H9 (cell line): ENCODE measurements around the gene FLACC1. TPM values are rescaled to one million over a fixed set of nuclear protein-coding genes. Genes with fewer than 3 reads are reported as not detected.

Experiments
- DNase-seq: peaks from one replicate; pipeline ENCODE4 v3.0.0-alpha.2; 2017
- H2AFZ ChIP-seq: one replicate; pipeline ENCODE4 v1.6.1; 2013; ENCODE audit warnings: mild to moderate bottlenecking, low read length, control low read depth, moderate library complexity
- H2AK5ac ChIP-seq: 2 replicates; pipeline ENCODE4 v1.6.1; 2013; ENCODE audit warnings: low read length, control low read depth, mixed read lengths; ENCODE audit not compliant: insufficient read length
- H2BK120ac ChIP-seq: one replicate; pipeline ENCODE4 v1.6.1; 2013; ENCODE audit warnings: low read depth, mild to moderate bottlenecking, low read length, control low read depth, inconsistent platforms; ENCODE audit not compliant: poor library complexity, severe bottlenecking
- H2BK12ac ChIP-seq: 2 replicates; pipeline ENCODE4 v1.6.1; 2013; ENCODE audit warnings: low read length, control low read depth, mixed read lengths, low read depth; ENCODE audit not compliant: insufficient read length
- H2BK15ac ChIP-seq: 2 replicates; pipeline ENCODE4 v1.6.1; 2013; ENCODE audit warnings: low read depth, low read length, control low read depth
- H2BK20ac ChIP-seq: one replicate; pipeline ENCODE4 v1.6.1; 2013; ENCODE audit warnings: low read depth, mild to moderate bottlenecking, low read length, control low read depth, inconsistent platforms; ENCODE audit not compliant: poor library complexity, severe bottlenecking
- H2BK5ac ChIP-seq: 2 replicates; pipeline ENCODE4 v1.6.1; 2013; ENCODE audit warnings: low read length, control low read depth, mixed read lengths; ENCODE audit not compliant: insufficient read length
- H3K14ac ChIP-seq: 2 replicates; pipeline ENCODE4 v1.6.1; 2013; ENCODE audit warnings: low read length, control low read depth; ENCODE audit not compliant: insufficient read depth
- H3K18ac ChIP-seq: 2 replicates; pipeline ENCODE4 v1.6.1; 2013; ENCODE audit warnings: low read depth, mild to moderate bottlenecking, mixed read lengths, low read length, control low read depth; ENCODE audit not compliant: insufficient read length
- H3K23ac ChIP-seq: 2 replicates; pipeline ENCODE4 v1.6.1; 2013; ENCODE audit warnings: low read length, control low read depth, mixed read lengths, low read depth; ENCODE audit not compliant: insufficient read length
- H3K23me2 ChIP-seq: 2 replicates; pipeline ENCODE4 v1.6.1; 2013; ENCODE audit warnings: low read depth, mild to moderate bottlenecking, mixed read lengths, low read length, control low read depth; ENCODE audit not compliant: insufficient read length, poor library complexity, severe bottlenecking
- H3K27ac ChIP-seq: 2 replicates; pipeline ENCODE4 v1.5.1; 2013; ENCODE audit warnings: low read length, control low read depth, mixed read lengths, low read depth; ENCODE audit not compliant: insufficient read length
- H3K27me3 ChIP-seq: 2 replicates; pipeline ENCODE4 v1.6.1; 2013; ENCODE audit warnings: low read length, control low read depth, inconsistent platforms; ENCODE audit not compliant: insufficient read depth
- H3K4ac ChIP-seq: 2 replicates; pipeline ENCODE4 v1.6.1; 2013; ENCODE audit warnings: low read depth, mild to moderate bottlenecking, control low read depth, inconsistent platforms, low read length, moderate library complexity
- H3K4me1 ChIP-seq: 2 replicates; pipeline ENCODE4 v1.6.1; 2013; ENCODE audit warnings: low read length, control low read depth, inconsistent platforms; ENCODE audit not compliant: insufficient read depth
- H3K4me2 ChIP-seq: 2 replicates; pipeline ENCODE4 v1.6.1; 2013; ENCODE audit warnings: low read length, control low read depth, mixed read lengths; ENCODE audit not compliant: insufficient read length, insufficient read depth
- H3K56ac ChIP-seq: 2 replicates; pipeline ENCODE4 v1.6.1; 2013; ENCODE audit warnings: low read depth, mild to moderate bottlenecking, mixed read lengths, low read length, control low read depth; ENCODE audit not compliant: insufficient read length
- H3K79me1 ChIP-seq: 2 replicates; pipeline ENCODE4 v1.6.1; 2013; ENCODE audit warnings: low read depth, mild to moderate bottlenecking, moderate library complexity, low read length, control low read depth, inconsistent platforms; ENCODE audit not compliant: insufficient read depth, poor library complexity, severe bottlenecking
- H3K79me2 ChIP-seq: 2 replicates; pipeline ENCODE4 v1.6.1; 2013; ENCODE audit warnings: low read length, control low read depth, inconsistent platforms; ENCODE audit not compliant: insufficient read depth
- H3K9ac ChIP-seq: 2 replicates; pipeline ENCODE4 v1.6.1; 2013; ENCODE audit warnings: low read length, control low read depth, mixed read lengths; ENCODE audit not compliant: insufficient read length; ENCODE audit errors: extremely low read depth
- H3K9me3 ChIP-seq: one replicate; pipeline ENCODE4 v1.6.1; 2013; ENCODE audit warnings: low read depth, low read length, inconsistent platforms; ENCODE audit not compliant: control insufficient read depth
- H3T11ph ChIP-seq: one replicate; pipeline ENCODE4 v1.6.1; 2013; ENCODE audit warnings: mild to moderate bottlenecking, low read length, control low read depth, inconsistent platforms
- H4K20me1 ChIP-seq: one replicate; pipeline ENCODE4 v1.6.1; 2013; ENCODE audit not compliant: control insufficient read depth, insufficient read length, insufficient read depth
- H4K5ac ChIP-seq: 2 replicates; pipeline ENCODE4 v1.6.1; 2013; ENCODE audit warnings: low read depth, mild to moderate bottlenecking, mixed read lengths, low read length, control low read depth; ENCODE audit not compliant: insufficient read length
- H4K8ac ChIP-seq: replicated peaks from 2 replicates; pipeline ENCODE4 v1.6.1; 2013; ENCODE audit warnings: low read length, control low read depth, mixed read lengths, low read depth; ENCODE audit not compliant: insufficient read length
- H4K91ac ChIP-seq: 2 replicates; pipeline ENCODE4 v1.6.1; 2013; ENCODE audit warnings: low read depth, mild to moderate bottlenecking, moderate library complexity, mixed read lengths, low read length, control low read depth; ENCODE audit not compliant: insufficient read length
- H3K27ac Mint-ChIP-seq, 3 experiments: 2 replicates in 2 of 3; 3 replicates in 1 of 3; pipeline ENCODE4 v1.8.0; 2020 to 2021; ENCODE audit warnings: mixed read lengths in 3 of 3, mild to moderate bottlenecking in 1 of 3, moderate library complexity in 1 of 3
- H3K27me3 Mint-ChIP-seq: 2 replicates; pipeline ENCODE4 v1.8.0; 2021; ENCODE audit warnings: low read depth, mild to moderate bottlenecking, moderate library complexity, mixed read lengths
- H3K36me3 Mint-ChIP-seq, 3 experiments: 2 replicates in 2 of 3; 3 replicates in 1 of 3; pipeline ENCODE4 v1.8.0; 2020 to 2021; ENCODE audit warnings: low read depth in 3 of 3, mixed read lengths in 3 of 3; ENCODE audit not compliant: insufficient read depth in 1 of 3
- H3K4me1 Mint-ChIP-seq, 2 experiments: 2 replicates each; pipeline ENCODE4 v1.8.0; 2020; ENCODE audit warnings: mixed read lengths in 2 of 2
- H3K4me3 Mint-ChIP-seq, 2 experiments: 2 replicates in 1 of 2; 3 replicates in 1 of 2; pipeline ENCODE4 v1.8.0; 2020 to 2021; ENCODE audit warnings: mild to moderate bottlenecking in 2 of 2, mixed read lengths in 2 of 2, moderate library complexity in 1 of 2
- H3K9me3 Mint-ChIP-seq, 2 experiments: 2 replicates in 1 of 2; 3 replicates in 1 of 2; pipeline ENCODE4 v1.8.0; 2020; ENCODE audit warnings: mild to moderate bottlenecking in 2 of 2, mixed read lengths in 2 of 2, moderate library complexity in 1 of 2
- WGBS: extraction: QIAGEN DNeasy Blood & Tissue Kit; methylation state at CpG from one replicate; pipeline ENCODE4 v1.1.7; 2013; ENCODE audit warnings: missing lambda C conversion rate, low lambda C conversion rate, mixed read lengths; ENCODE audit not compliant: insufficient read length; ENCODE audit errors: extremely low coverage; 5-methylcytosine and 5-hydroxymethylcytosine counted together
- total RNA-seq: library from RNA; stranded (reverse); gene quantifications from 2 replicates; pipeline ENCODE4 v1.2.1, GENCODE V29; 2021
- TF ChIP-seq, protein P1 (sequence below): fragments of 200-600 bp; sonication (generic); conservative IDR thresholded peaks from 3 replicates; pipeline ENCODE4 v1.8.0; 2021; ENCODE audit warnings: antibody characterized with exemption, mild to moderate bottlenecking

Gene FLACC1
- total RNA-seq, 1 experiment from 2014 or later: 0.42 TPM

GRCh38 chr2:201280191-201281040 lies 76.7 kb downstream of the FLACC1 start:
- Histone ChIP-seq H3K79me1 (no peaks in the 10 kb centered on the region), H2BK12ac (no peak overlapping the region), H2AK5ac (no peak overlapping the region), H3K27ac (no peak overlapping the region), H4K5ac (no peak overlapping the region), H3K18ac (no peak overlapping the region), H2BK20ac (no peak overlapping the region), H2AFZ (no peak overlapping the region), H2BK5ac (no peak overlapping the region), H3K23me2 (no peaks in the 10 kb centered on the region), H3K9me3 (no peaks in the 10 kb centered on the region), H4K20me1 (no peaks in the 10 kb centered on the region), H3K56ac (no peak overlapping the region), H3K9ac (no peak overlapping the region), H4K91ac (no peak overlapping the region), H3K14ac (no peak overlapping the region), H3K4me1 (no peaks in the 10 kb centered on the region), H3K27me3 (no peaks in the 10 kb centered on the region), H4K8ac (no peak overlapping the region), H3K4ac (no peak overlapping the region), H3K23ac (no peak overlapping the region), H3K4me2 (no peak overlapping the region), H3T11ph (no peak overlapping the region), H2BK15ac (no peak overlapping the region), H2BK120ac (no peak overlapping the region), H3K79me2 (no peaks in the 10 kb centered on the region)
- H3K27me3 Mint-ChIP-seq: no peaks in the 10 kb centered on the region
- H3K4me1 Mint-ChIP-seq: no peaks in the 10 kb centered on the region
- peaks cover 0 to 5% (median 0%) of the 10 kb centered on the region in 3 experiments; a peak in 4 of 7 replicates for H3K36me3 Mint-ChIP-seq
- WGBS: no CpG with 5 or more reads among the region's 3 CpGs
- H3K27ac Mint-ChIP-seq: no peak overlapping the region
- H3K9me3 Mint-ChIP-seq: peaks cover 0 to 2% of the 10 kb centered on the region in 2 experiments; a peak in 2 of 5 replicates
- DNase-seq: no peak
- TF ChIP-seq, protein P1, sequence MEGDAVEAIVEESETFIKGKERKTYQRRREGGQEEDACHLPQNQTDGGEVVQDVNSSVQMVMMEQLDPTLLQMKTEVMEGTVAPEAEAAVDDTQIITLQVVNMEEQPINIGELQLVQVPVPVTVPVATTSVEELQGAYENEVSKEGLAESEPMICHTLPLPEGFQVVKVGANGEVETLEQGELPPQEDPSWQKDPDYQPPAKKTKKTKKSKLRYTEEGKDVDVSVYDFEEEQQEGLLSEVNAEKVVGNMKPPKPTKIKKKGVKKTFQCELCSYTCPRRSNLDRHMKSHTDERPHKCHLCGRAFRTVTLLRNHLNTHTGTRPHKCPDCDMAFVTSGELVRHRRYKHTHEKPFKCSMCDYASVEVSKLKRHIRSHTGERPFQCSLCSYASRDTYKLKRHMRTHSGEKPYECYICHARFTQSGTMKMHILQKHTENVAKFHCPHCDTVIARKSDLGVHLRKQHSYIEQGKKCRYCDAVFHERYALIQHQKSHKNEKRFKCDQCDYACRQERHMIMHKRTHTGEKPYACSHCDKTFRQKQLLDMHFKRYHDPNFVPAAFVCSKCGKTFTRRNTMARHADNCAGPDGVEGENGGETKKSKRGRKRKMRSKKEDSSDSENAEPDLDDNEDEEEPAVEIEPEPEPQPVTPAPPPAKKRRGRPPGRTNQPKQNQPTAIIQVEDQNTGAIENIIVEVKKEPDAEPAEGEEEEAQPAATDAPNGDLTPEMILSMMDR: no peak
- H3K4me3 Mint-ChIP-seq: no peak overlapping the region
